ENCODE data around the gene BPIFA3.

Gene BPIFA3

DNA sequence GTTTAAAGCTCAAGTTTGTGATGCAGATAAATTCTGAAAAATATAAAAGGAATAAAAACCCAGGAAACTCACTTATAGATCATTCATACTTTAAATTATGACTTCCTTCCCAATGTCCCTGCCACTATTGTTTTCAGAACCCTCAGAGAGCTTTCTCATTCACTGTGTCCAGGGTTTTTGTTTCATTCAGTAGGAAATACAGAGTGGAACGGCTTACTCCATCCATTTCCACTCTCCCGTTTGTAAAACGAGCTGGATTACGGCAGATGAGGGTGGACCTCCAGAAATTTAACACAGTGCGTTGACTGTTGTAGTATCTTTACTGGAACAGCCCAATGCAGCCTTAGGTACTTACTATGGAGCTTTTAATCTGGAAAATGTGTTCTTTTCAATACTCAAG, 42.2 kb downstream of the BPIFA3 start:
- in situ Hi-C loops (cut with MboI; ENCODE audit: low sequenced_read_pairs) = no loop called here

DNA sequence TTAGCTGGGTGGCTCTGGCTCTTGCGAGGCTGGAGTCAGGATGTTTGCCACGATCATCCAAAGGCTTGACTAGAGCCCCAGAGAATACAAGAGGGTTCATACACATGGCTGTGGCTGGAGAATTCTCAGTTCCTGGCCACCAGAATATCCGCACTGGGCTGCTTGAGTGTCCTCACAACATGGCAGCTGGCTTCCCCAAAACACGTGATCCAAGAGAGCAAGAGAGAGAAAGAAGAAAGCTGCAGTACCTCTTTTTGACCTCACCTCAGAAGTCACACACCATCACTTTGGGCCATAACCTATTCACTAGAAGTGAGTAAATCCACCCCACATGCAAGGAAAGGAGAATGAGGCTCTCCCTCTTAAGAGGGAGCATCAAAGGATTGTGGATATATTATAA, 44.3 kb downstream of the BPIFA3 start:
- in situ Hi-C loops (cut with MboI; ENCODE audit: low sequenced_read_pairs) = no loop called here

DNA sequence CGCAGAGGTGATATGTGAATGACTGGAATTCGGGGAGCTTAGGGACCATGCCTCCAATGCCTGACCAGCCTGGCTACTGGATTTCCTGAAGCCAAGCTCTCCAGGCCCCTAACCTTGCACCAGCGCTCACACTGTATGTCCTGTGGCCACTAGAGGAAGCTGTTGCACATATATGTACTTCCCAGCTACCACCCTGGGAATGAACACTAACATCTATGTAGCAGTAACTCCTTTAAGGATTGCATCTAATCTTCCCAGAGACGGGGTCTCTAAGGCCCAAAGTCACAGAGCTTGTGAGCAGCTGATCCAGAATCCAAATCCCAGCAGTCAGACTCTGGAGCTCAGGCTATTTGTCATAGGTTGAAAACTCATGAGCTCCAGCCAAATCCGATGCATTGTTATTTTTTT, 45.5 kb downstream of the BPIFA3 start:
- in situ Hi-C loops (cut with MboI; ENCODE audit: low sequenced_read_pairs) = no loop called here

DNA sequence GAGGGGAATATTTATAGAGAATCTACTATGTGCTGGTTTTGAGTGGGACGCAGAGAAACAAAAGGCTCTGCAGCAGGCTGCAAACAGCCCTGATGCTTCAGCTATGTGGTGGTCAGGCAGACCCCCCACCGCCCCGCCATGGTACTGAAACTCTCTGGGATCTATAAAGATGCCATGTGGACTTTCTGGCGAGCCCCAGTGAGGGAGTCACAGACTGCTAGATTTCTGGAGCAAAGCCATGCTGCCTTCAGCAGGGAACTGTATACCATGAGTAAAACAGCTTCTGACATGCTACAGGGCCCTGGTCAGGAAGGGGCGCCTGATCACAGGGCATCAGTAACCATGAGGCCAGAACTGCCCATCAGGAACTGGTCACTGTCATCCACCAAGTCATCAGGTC, 46.6 kb downstream of the BPIFA3 start:
- in situ Hi-C loops (cut with MboI; ENCODE audit: low sequenced_read_pairs) = no loop called here

DNA sequence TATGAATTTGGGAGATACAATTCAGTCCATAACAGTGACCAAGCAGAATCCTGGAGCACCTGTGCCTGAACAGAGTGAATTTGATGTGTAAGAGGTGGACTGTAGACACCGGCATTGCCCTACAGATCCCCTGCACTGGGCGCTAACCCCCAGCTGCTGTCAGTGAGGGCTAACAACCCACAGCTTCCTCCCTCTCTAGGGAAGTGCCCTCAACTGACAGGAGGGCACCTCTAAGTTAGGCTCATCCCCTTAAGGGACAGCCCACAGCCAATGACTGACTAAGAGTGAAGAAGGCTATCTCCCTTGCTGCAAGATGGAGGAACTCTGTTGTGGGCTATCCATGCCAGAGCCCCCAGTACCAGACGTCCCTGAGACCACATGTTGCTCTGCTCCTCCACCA, 50.5 kb downstream of the BPIFA3 start:
- in situ Hi-C loops (cut with MboI; ENCODE audit: low sequenced_read_pairs) = no loop called here

DNA sequence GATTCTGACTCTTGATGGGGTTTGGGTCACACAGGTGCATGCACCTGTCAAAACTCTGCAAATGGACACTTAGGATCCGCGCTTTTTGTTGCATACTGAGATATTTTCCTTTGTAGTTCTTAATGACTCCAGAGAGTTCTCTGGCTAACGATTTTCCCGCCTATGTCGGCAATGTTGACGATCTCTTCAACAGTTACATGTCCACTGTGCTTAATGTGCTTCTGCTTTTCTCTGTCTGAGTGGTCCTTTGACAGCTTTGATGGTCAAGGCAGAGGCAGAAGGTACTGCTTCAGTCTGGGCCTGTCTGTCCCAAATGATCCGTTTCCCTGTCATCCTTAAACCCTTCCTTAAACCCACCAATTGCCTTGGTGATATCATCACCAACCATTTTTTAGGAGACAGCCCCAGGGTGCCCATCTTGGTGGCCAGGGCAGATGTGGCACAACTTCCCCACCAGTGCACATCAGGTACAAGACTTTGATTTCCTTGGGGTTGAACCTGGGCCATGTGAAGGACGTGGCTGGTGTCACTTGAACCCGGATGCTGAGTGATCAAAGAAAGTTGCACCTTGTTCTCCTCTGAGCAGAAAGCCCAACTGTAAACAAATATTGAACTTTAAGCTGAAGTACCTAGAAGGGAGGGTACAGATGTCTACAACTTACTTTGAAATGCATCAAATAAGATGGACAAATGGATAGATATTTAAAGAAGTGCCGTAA, 55.2 kb downstream of the BPIFA3 start:
- in situ Hi-C loops (cut with MboI; ENCODE audit: low sequenced_read_pairs) = no loop called here

DNA sequence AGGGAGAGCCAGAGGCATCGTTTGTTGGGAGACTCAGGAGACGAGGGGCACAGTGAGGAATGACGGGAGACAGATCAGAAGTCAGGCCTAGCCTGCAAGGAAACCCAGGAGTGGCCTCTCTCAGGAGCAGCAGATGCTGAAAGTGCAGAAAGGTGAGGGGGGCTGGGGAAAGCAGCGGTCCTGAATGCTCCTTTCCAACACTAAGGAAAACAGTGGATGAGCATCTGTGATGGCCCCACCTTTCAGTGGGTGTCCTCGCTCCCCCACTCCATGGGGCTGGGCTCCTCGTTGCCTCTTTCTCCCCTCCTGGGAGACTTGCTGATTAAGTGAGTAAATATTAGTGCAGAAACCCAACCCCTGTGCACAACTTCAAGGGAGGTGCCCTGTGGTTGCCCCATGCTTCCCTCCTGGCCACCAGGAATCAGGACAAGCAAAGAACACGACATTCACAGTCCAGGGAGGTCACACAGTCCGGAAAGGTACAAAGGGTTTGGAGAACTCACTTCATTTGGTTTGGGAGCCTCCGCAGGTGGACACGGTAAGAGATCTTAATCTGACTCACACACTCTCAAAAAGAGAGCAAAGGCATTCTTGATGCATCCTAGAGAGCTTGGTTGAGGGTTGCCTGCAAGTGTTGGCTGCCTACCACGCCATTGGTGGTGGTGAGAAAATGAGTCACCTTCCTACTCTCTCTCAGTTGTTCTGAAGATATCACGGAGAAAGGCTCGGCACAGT, 56.1 kb downstream of the BPIFA3 start:
- in situ Hi-C loops (cut with MboI; ENCODE audit: low sequenced_read_pairs) = no loop called here

DNA sequence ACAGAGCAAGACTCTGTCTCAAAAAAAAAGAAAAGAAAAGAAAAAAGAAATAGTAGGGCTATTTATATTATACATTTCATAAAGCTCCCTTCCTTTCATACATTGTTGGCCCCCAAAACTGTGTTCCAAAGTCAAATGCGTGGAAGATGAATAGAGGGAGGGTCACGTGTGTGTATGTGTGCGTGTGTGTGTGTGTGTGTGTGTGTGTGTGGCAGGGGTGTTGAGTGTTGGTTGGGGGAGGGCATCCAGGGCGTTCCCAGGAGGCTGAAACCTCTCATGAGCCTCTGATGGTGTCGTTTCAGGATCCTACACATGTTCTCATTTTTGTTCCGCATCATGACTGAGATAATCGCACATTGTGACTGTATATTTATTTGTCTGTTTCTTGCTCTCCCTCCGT, 58.1 kb downstream of the BPIFA3 start:
- in situ Hi-C loops (cut with MboI; ENCODE audit: low sequenced_read_pairs) = no loop called here

DNA sequence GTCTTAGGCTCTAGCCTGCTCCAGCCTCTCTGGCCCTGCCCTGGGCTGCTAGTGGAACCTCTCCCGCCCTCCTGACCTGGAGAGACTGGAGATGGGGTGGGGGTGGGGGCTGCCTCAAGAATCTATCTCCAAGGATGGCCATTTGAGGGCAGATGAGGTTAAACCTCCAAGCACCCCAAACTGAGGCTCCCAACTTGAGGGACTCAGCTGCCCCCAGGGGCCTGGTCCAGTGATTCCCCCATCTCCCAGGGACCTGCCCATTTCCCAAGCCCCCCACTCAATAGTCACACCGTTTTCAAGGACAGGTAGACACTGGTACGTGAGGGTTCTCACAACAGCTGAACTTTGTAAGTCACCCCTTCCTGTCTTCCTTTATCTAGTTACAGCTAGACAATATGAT, 58.7 kb downstream of the BPIFA3 start:
- in situ Hi-C loops (cut with MboI; ENCODE audit: low sequenced_read_pairs) = no loop called here

DNA sequence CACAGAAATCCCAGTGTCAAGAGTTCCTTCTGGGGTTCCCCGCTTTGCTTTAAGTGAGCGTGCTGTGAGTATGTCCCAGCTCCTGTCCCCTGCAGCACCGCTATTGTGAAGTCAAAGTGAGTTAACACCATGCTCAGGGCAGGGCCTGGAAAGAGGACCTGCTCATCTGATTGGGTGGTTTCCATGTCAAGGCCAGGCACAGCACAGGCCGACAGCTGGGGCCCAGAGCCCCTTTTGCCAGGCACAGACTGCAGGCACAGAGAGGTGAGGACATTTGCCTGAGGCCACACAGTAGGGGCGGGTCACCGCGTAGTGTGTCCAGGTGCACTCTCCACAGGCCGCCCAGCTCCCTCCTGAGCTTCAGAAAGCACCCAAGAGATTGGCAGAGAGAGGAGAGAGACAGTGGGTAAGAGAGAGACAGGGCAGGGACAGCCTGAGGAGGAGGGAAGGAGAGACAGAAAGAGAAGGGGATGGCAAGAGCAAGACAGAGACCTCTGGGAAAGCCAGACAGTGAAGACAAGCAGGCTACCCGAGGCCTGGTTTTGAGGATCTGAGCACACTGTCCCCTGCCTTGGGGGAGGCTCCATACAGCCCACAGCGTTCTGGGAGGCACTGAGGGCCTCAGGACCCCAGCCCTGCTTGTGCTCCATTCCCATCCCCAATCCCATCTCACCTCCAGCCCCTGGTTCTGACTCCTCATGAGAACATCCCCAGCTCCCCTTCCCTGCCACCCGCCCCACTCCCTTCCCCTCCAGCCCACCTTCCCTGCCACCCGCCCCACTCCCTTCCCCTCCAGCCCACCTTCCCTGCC, 59.4 kb downstream of the BPIFA3 start:
- in situ Hi-C loops (cut with MboI; ENCODE audit: low sequenced_read_pairs) = no loop called here
